Measurements from ENCODE around the gene CTNND2. TPM values are rescaled to one million over a fixed set of nuclear protein-coding genes. Genes with fewer than 3 reads are reported as not detected.

Gene CTNND2
- total and polyA plus RNA-seq, 5 donors from 2014 or later = not detected

DNA sequence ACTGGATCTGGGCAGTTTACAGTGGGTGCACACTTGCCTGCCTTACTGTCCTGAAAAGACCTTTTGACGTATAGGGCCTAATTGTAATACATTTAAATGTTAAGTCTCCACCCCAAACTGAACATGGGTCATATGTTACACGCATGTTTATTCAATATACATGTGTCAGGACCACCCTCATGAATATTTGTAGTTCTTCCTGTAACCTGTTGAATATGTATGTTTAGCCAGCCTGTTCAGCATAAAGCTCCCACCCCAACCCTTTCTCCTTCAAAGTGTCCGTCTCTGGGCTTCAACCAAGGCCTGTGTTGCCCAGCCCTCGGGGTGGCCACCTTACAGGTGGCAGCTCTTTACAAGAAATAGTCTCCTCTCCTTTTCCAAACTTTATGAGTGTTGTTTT lies 962.3 kb downstream of the CTNND2 start:
- H3K27ac Mint-ChIP-seq = no peak overlapping the region
- peaks cover 2% of the 10 kb centered on the region for H3K27me3 ChIP-seq (ENCODE audit: control insufficient read depth, insufficient read depth, low read length)
- no peak overlapping the region for H3K27ac ChIP-seq (ENCODE audit: insufficient read depth, low read length, poor library complexity, severe bottlenecking)
- H3K9me3 Mint-ChIP-seq = peaks cover 0 to 1% (median 0%) of the 10 kb centered on the region in 7 donors
- ATAC-seq (ENCODE audit: low read depth in 2 of 2) (no peak), DNase-seq (no peak)
- no peak overlapping the region for H3K4me3 Mint-ChIP-seq
- H3K4me3 ChIP-seq (ENCODE audit: low read depth, low read length) = no peak overlapping the region
- H3K4me1 Mint-ChIP-seq = no peaks in the 10 kb centered on the region
- no peaks in the 10 kb centered on the region for H3K4me1 ChIP-seq (ENCODE audit: control insufficient read depth, insufficient read depth, low read length, poor library complexity, severe bottlenecking)
- H3K36me3 ChIP-seq (ENCODE audit: control insufficient read depth, insufficient read depth, low read length) = no peaks in the 10 kb centered on the region
- peaks cover 7% of the 10 kb centered on the region for H3K27me3 Mint-ChIP-seq
- no peaks in the 10 kb centered on the region for H3K36me3 Mint-ChIP-seq
- H3K9me3 ChIP-seq (ENCODE audit: control insufficient read depth in 2 of 2, low read length in 2 of 2) = no peaks in the 10 kb centered on the region

DNA sequence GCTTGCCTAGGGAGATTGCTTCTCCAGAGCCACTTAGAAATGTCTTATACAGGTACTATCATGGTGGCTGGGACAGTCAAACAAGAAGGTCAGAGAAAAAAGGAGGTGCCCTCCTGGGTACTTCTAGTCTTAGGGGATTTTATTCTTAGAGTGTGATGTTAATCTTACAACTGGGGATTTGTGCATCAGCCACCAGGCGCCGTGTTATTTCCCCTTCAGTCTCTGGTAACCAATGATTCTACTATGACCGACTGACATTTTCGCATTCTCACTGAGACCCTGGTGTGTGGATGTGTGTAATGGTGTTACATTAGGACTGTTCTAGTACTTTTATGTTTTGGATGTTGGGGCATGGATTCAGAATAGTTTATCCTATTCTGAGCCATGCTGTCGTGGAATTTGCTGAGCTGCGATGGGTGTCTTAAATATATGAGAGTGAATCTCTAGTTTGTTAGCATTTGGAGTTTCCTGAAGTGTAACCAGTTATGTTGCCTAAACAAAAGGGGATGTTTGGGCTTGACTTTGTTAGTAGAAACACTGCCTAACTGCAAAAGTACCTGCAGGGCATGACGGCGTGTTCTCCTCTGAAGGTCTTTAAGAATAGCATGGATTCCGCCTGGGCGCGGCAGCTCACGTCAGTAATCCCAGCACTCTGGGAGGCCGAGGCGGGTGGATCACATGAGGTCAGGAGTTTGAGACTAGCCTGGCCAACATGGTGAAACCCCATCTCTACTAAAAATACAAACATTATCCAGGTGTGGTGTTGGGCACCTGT lies 968.0 kb downstream of the CTNND2 start:
- DNase-seq = no peak
- Histone ChIP-seq H3K9me3 (ENCODE audit: control insufficient read depth in 2 of 2, low read length in 2 of 2) (no peaks in the 10 kb centered on the region), H3K4me1 (ENCODE audit: control insufficient read depth, insufficient read depth, low read length, poor library complexity, severe bottlenecking) (no peaks in the 10 kb centered on the region), H3K36me3 (ENCODE audit: control insufficient read depth, insufficient read depth, low read length) (no peaks in the 10 kb centered on the region), H3K4me3 (ENCODE audit: low read depth, low read length) (no peak overlapping the region), H3K27ac (ENCODE audit: insufficient read depth, low read length, poor library complexity, severe bottlenecking) (no peak overlapping the region), H3K27me3 (ENCODE audit: control insufficient read depth, insufficient read depth, low read length) (peaks cover 4% of the 10 kb centered on the region)
- Mint-ChIP-seq H3K36me3 (no peaks in the 10 kb centered on the region), H3K4me3 (no peak overlapping the region), H3K27ac (no peak overlapping the region), H3K27me3 (no peaks in the 10 kb centered on the region), H3K4me1 (no peaks in the 10 kb centered on the region), H3K9me3 (peaks cover 0 to 2% (median 0%) of the 10 kb centered on the region in 7 donors)
- ATAC-seq (ENCODE audit: low read depth in 2 of 2) = no peak

DNA sequence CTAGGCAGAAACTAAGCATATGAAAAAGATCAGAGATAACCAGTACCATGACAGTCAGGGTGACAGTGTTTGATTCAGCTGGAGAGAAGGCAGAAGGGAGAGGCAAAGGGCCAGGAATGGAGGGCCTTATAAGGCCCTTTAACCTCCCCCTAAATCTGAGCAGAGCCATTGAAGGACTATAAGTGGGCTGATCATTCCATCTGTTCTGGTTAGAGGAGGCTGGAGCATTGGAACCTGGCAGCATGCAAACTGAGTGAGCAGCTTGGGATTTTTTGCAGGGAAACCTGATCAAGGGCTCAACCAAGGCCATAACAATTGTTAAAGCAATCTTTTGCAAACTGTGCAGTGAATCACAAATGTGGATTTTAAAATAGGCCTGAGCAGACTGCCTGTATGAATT lies 968.7 kb downstream of the CTNND2 start:
- H3K4me1 Mint-ChIP-seq = no peaks in the 10 kb centered on the region
- no peaks in the 10 kb centered on the region for H3K36me3 Mint-ChIP-seq

DNA sequence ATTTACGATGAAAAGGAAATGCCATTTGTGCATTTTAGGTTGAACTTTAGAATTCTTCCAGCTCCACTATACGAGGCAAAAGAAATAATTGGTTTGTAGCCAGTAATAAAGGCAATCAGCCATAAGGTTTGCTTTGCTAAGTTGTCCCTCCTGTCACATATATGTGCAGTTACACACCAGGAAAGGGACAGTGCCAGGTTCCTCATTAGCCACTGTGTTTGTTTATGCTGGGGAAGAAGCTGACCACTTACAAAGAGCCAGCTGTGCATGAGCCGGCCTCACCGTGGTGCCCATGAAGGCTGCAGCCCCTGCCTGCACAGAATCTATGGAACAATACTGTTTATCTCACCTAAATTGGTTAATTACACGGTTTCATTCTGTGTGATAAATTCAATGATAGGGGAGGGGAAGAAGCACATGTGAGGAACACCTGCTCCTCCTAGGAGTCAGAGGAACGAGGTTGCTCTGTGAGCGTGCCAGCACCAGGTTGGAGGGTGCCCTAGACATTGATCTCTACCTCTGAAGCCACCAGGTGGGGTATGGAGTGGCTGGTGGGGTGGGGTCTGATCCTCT lies 969.4 kb downstream of the CTNND2 start:
- no peak overlapping the region for H3K4me3 ChIP-seq (ENCODE audit: low read depth, low read length)
- ATAC-seq (ENCODE audit: low read depth in 2 of 2) (no peak), DNase-seq (no peak)
- no peak overlapping the region for H3K27ac ChIP-seq (ENCODE audit: insufficient read depth, low read length, poor library complexity, severe bottlenecking)
- H3K4me1 ChIP-seq (ENCODE audit: control insufficient read depth, insufficient read depth, low read length, poor library complexity, severe bottlenecking) = no peaks in the 10 kb centered on the region
- no peak overlapping the region for H3K27ac Mint-ChIP-seq
- no peaks in the 10 kb centered on the region for H3K36me3 ChIP-seq (ENCODE audit: control insufficient read depth, insufficient read depth, low read length)
- no peak overlapping the region for H3K4me3 Mint-ChIP-seq
- peaks cover 0 to 7% (median 4%) of the 10 kb centered on the region in 7 donors for H3K9me3 Mint-ChIP-seq
- H3K9me3 ChIP-seq (ENCODE audit: control insufficient read depth in 2 of 2, low read length in 2 of 2) = no peaks in the 10 kb centered on the region
- H3K36me3 Mint-ChIP-seq = no peaks in the 10 kb centered on the region
- H3K4me1 Mint-ChIP-seq = no peaks in the 10 kb centered on the region
- H3K27me3 Mint-ChIP-seq = no peaks in the 10 kb centered on the region
- peaks cover 5% of the 10 kb centered on the region for H3K27me3 ChIP-seq (ENCODE audit: control insufficient read depth, insufficient read depth, low read length)

More for the DNA sequence above, 968.7 kb downstream of the CTNND2 start:
- no peaks in the 10 kb centered on the region for H3K27me3 Mint-ChIP-seq
- no peaks in the 10 kb centered on the region for H3K9me3 ChIP-seq (ENCODE audit: control insufficient read depth in 2 of 2, low read length in 2 of 2)
- no peaks in the 10 kb centered on the region for H3K36me3 ChIP-seq (ENCODE audit: control insufficient read depth, insufficient read depth, low read length)
- DNase-seq (no peak), ATAC-seq (ENCODE audit: low read depth in 2 of 2) (no peak)
- H3K27me3 ChIP-seq (ENCODE audit: control insufficient read depth, insufficient read depth, low read length) = peaks cover 5% of the 10 kb centered on the region
- H3K27ac Mint-ChIP-seq = no peak overlapping the region
- no peaks in the 10 kb centered on the region for H3K4me1 ChIP-seq (ENCODE audit: control insufficient read depth, insufficient read depth, low read length, poor library complexity, severe bottlenecking)
- H3K4me3 Mint-ChIP-seq = no peak overlapping the region
- H3K4me3 ChIP-seq (ENCODE audit: low read depth, low read length) = no peak overlapping the region
- H3K27ac ChIP-seq (ENCODE audit: insufficient read depth, low read length, poor library complexity, severe bottlenecking) = no peak overlapping the region
- peaks cover 0 to 2% (median under 1%) of the 10 kb centered on the region in 7 donors for H3K9me3 Mint-ChIP-seq

DNA sequence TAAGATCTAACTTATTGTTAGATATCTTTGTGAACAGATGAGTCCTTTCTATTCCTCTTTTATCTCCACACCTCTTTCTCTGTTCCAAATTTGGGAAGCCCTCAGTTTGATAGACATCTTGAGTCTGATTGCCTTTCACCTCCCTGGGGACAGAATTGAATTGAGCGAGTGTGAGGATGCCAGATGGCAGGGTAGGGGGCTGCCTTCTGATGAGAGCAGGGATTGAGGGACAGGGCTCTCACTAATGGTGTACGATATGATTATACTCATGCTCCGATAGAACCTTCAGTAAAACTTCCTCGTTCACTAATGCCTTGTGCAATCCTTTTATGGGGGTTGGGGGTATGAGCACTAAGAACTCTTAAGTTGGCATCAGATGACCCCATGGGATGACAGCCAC lies 971.1 kb downstream of the CTNND2 start:
- no peak overlapping the region for H3K4me3 Mint-ChIP-seq
- Histone ChIP-seq H3K9me3 (ENCODE audit: control insufficient read depth in 2 of 2, low read length in 2 of 2) (no peaks in the 10 kb centered on the region), H3K36me3 (ENCODE audit: control insufficient read depth, insufficient read depth, low read length) (no peaks in the 10 kb centered on the region), H3K4me1 (ENCODE audit: control insufficient read depth, insufficient read depth, low read length, poor library complexity, severe bottlenecking) (no peaks in the 10 kb centered on the region), H3K27me3 (ENCODE audit: control insufficient read depth, insufficient read depth, low read length) (peaks cover 5% of the 10 kb centered on the region), H3K4me3 (ENCODE audit: low read depth, low read length) (no peak overlapping the region), H3K27ac (ENCODE audit: insufficient read depth, low read length, poor library complexity, severe bottlenecking) (no peak overlapping the region)
- no peaks in the 10 kb centered on the region for H3K27me3 Mint-ChIP-seq
- H3K36me3 Mint-ChIP-seq = no peaks in the 10 kb centered on the region
- ATAC-seq (ENCODE audit: low read depth in 2 of 2) = no peak
- H3K4me1 Mint-ChIP-seq = no peaks in the 10 kb centered on the region
- H3K27ac Mint-ChIP-seq = no peak overlapping the region
- DNase-seq = no peak
- H3K9me3 Mint-ChIP-seq = peaks cover 0 to 14% (median 4%) of the 10 kb centered on the region in 7 donors

DNA sequence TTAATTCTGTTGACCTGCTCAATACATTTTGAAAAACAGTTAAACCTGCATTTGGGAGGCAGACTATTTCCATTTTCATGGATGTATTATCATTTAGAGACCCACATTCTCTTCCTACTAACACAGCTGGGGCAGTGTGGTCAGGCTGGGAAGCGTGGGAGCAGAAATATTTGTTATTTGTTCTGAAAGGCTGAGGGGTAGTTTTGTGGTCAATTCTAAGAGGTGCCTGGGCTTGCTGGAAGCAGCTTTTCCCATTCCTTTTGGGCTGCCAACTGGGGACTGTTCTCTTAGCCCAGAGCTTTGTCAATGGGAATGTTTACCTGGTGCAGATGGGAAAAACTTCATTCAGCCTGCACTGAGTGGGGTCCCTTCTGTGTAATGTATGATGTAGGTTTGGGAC lies 971.8 kb downstream of the CTNND2 start:
- H3K27me3 ChIP-seq (ENCODE audit: control insufficient read depth, insufficient read depth, low read length) = peaks cover 5% of the 10 kb centered on the region

DNA sequence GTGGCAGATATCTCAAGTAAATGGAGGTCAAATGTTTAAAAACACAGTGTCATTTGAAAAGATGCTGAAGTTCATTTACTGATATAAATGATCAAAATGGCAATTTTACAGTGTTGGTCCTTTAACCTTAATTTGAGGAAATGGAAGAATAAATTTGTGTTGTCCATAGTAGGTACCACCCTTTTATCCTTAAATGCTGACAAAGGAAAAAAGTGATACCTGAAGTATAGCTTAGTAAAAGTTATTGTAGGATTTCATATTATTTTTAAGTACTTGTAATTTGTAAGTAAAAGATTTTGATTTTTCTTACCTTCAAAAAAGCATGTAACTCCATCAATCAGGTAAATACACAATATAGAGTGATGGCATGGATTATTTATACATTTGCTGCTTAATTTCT lies 976.6 kb downstream of the CTNND2 start:
- Mint-ChIP-seq H3K4me3 (no peak overlapping the region), H3K4me1 (no peaks in the 10 kb centered on the region), H3K9me3 (peaks cover 2 to 21% (median 4%) of the 10 kb centered on the region in 7 donors), H3K36me3 (no peaks in the 10 kb centered on the region), H3K27me3 (no peaks in the 10 kb centered on the region), H3K27ac (no peak overlapping the region)
- Histone ChIP-seq H3K4me1 (ENCODE audit: control insufficient read depth, insufficient read depth, low read length, poor library complexity, severe bottlenecking) (no peaks in the 10 kb centered on the region), H3K27ac (ENCODE audit: insufficient read depth, low read length, poor library complexity, severe bottlenecking) (no peak overlapping the region), H3K9me3 (ENCODE audit: control insufficient read depth in 2 of 2, low read length in 2 of 2) (no peaks in the 10 kb centered on the region), H3K36me3 (ENCODE audit: control insufficient read depth, insufficient read depth, low read length) (no peaks in the 10 kb centered on the region), H3K4me3 (ENCODE audit: low read depth, low read length) (no peak overlapping the region), H3K27me3 (ENCODE audit: control insufficient read depth, insufficient read depth, low read length) (peaks cover 5% of the 10 kb centered on the region)
- ATAC-seq (ENCODE audit: low read depth in 2 of 2) (no peak), DNase-seq (no peak)

More for the DNA sequence above, 971.8 kb downstream of the CTNND2 start:
- Histone ChIP-seq H3K27ac (ENCODE audit: insufficient read depth, low read length, poor library complexity, severe bottlenecking) (no peak overlapping the region), H3K36me3 (ENCODE audit: control insufficient read depth, insufficient read depth, low read length) (no peaks in the 10 kb centered on the region), H3K9me3 (ENCODE audit: control insufficient read depth in 2 of 2, low read length in 2 of 2) (no peaks in the 10 kb centered on the region), H3K4me3 (ENCODE audit: low read depth, low read length) (no peak overlapping the region), H3K4me1 (ENCODE audit: control insufficient read depth, insufficient read depth, low read length, poor library complexity, severe bottlenecking) (no peaks in the 10 kb centered on the region)
- DNase-seq (no peak), ATAC-seq (ENCODE audit: low read depth in 2 of 2) (no peak)
- no peaks in the 10 kb centered on the region for H3K27me3 Mint-ChIP-seq
- H3K36me3 Mint-ChIP-seq = no peaks in the 10 kb centered on the region
- no peak overlapping the region for H3K27ac Mint-ChIP-seq
- H3K4me1 Mint-ChIP-seq = no peaks in the 10 kb centered on the region
- H3K4me3 Mint-ChIP-seq = no peak overlapping the region
- H3K9me3 Mint-ChIP-seq = peaks cover 0 to 14% (median 4%) of the 10 kb centered on the region in 7 donors

DNA sequence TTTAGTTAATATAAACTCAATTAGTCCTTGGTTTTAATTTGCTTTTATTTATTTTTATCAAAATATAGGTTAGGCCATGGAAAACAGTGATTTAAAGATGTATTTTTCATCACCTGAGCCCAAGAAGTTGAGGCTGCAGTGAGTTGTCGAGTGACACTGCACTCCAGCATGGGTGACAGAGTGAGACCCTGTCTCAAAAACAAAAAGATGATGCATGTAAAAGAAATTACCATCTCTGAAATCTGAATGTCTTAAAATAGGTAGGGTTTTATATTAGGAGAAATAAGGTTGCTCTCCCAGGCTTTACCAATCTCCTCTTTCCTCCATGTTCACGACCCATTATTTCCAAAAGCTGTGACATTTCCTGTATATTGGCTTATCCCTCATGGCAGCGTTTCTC lies 980.9 kb downstream of the CTNND2 start:
- Mint-ChIP-seq H3K27ac (no peak overlapping the region), H3K36me3 (no peaks in the 10 kb centered on the region), H3K4me3 (no peak overlapping the region), H3K4me1 (no peaks in the 10 kb centered on the region), H3K27me3 (no peaks in the 10 kb centered on the region), H3K9me3 (peaks cover 0 to 9% (median 2%) of the 10 kb centered on the region in 7 donors)
- Histone ChIP-seq H3K9me3 (ENCODE audit: control insufficient read depth in 2 of 2, low read length in 2 of 2) (no peaks in the 10 kb centered on the region), H3K4me3 (ENCODE audit: low read depth, low read length) (no peak overlapping the region), H3K27ac (ENCODE audit: insufficient read depth, low read length, poor library complexity, severe bottlenecking) (no peak overlapping the region), H3K27me3 (ENCODE audit: control insufficient read depth, insufficient read depth, low read length) (no peaks in the 10 kb centered on the region), H3K4me1 (ENCODE audit: control insufficient read depth, insufficient read depth, low read length, poor library complexity, severe bottlenecking) (no peaks in the 10 kb centered on the region), H3K36me3 (ENCODE audit: control insufficient read depth, insufficient read depth, low read length) (no peaks in the 10 kb centered on the region)
- ATAC-seq (ENCODE audit: low read depth in 2 of 2) = no peak
- DNase-seq = no peak
